Stimulated activated memory B cell treated with anti-CD40 and anti-IgM and Interleukin-4, amounts not matched to agents 10 μg/mL and 1 μg/mL and 100 μg/mL, for 72 hours (primary cell): Measurements from ENCODE around the gene SLC2A4.

Experiments used
- ATAC-seq: fragments of 150-1000 bp; cut with Tn5 transposase; 2 replicates; pipeline ENCODE4 v1.10.0; 2021
- H3K27ac Mint-ChIP-seq: one replicate; pipeline ENCODE4 v1.8.0; 2022; ENCODE audit warnings: mild to moderate bottlenecking, mixed read lengths
- H3K27me3 Mint-ChIP-seq: one replicate; pipeline ENCODE4 v1.8.0; 2022; ENCODE audit warnings: mixed read lengths
- H3K36me3 Mint-ChIP-seq: one replicate; pipeline ENCODE4 v1.8.0; 2022; ENCODE audit warnings: mixed read lengths
- H3K4me1 Mint-ChIP-seq: one replicate; pipeline ENCODE4 v1.8.0; 2022; ENCODE audit warnings: mixed read lengths
- H3K4me3 Mint-ChIP-seq: one replicate; pipeline ENCODE4 v1.8.0; 2022; ENCODE audit warnings: mild to moderate bottlenecking, moderate library complexity, mixed read lengths
- H3K9me3 Mint-ChIP-seq: one replicate; pipeline ENCODE4 v1.8.0; 2022; ENCODE audit warnings: mixed read lengths

The SLC2A4 gene

DNA sequence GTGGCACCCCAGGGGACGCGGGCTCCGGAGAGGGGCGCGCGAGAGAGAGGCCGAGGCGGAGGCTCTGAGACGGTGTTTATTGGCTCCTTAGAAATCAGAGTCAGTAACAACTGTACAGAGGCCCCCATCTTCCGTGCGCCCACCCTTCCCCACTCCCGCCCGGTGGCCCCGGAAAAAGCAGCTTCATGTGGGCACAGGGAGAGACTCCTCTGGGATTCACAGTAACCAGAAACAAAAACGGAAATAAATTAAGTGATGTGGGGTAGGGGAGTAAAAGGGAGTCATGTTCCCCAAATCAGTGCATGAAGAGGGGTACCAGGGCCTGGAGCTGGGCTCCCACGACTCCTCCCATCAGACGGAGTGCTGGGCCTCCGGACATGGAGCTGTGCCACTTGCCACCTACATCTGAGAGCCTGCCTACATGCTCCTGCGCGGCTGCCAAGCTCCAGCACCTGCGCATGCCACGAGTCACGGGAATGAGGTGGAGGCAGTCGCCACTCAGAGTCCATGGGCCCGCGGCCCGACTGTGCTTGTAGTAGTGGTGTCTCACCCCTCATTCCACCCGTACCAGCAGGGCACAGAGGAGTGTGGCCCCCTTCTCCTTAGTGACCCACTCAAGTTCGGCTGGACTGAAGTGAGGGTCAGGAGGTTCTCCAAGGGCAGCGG is 34.2 kb downstream of the SLC2A4 start:
- Mint-ChIP-seq H3K4me1 (peaks cover 51% of the 10 kb centered on the region), H3K4me3 (peak overlapping the region; percentile 84), H3K9me3 (no peaks in the 10 kb centered on the region), H3K27ac (peak overlapping the region; percentile 86), H3K27me3 (no peaks in the 10 kb centered on the region), H3K36me3 (peaks cover 66% of the 10 kb centered on the region)
- no peak for ATAC-seq

DNA sequence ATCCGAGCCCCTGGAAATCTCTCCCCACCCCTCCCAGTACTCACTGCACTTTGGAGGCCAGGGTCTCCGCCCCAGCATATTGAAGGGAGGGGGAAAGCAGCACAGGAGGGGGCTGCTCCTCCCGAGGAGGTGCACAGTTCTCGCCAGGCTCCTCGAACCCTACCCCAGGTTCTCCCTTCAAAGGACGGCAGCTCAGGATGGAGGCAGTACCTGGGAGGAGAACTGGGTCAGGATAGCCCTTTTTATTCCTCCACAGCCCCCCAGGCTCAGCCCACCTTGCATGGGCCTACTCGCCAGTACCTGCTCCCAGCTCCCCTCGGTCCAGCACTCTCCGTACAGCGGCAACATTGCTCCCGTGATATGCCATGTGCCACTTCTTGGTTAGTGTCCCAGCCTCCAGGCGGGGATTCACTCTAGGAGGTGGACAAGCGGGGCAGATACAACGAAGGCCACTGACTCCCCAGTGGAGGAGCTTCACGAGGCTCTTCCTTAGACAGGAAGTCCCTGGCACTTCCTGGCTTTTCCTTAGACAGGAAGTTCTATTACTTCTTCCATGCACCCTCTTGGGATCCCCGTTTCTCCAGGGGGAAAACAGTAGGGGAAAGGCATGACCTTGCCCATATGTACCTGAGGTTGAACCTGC is 35.8 kb downstream of the SLC2A4 start:
- Mint-ChIP-seq H3K4me3 (no peak overlapping the region), H3K27ac (peak overlapping the region; percentile 22), H3K9me3 (no peaks in the 10 kb centered on the region), H3K36me3 (peaks cover 66% of the 10 kb centered on the region), H3K27me3 (no peaks in the 10 kb centered on the region), H3K4me1 (peaks cover 35% of the 10 kb centered on the region)
- ATAC-seq = no peak

DNA sequence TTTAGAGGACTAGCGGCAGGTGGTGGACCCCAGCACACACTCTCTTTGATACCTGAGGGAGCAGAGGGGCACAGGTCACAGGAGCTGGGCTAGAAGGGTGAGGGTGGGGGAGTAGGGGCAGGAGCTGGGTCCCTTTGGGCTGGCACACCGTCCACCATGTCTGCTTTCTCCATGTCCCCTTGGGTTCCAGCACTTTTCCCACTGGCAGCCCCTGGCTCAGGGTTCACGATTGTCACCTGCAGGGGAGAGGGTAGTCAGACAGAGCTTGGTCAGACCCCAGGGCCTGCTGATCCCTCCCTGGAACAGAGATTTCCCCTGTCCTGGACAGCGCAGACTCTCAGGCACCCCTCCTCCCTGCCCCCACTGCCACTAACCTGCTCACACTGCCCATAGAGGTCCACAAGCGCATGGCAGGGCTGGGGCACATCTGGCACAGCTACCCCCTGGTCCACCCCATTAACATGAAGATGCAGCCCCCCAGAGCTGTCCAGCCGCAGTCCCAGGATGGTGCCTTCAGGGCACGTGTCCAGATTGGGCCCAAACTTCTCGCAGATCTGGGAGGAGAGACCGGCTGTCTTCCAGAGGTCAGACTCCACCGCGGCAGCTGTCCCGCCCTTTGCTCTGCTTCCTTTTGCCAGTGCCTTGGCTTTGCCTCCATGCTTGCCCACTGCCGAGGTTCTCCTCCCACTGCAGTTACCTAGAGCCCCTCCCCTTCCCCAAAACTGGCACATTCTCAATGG is 36.8 kb downstream of the SLC2A4 start:
- Mint-ChIP-seq H3K27me3 (no peaks in the 10 kb centered on the region), H3K4me3 (no peak overlapping the region), H3K4me1 (peaks cover 25% of the 10 kb centered on the region), H3K27ac (peak overlapping the region; percentile 22), H3K9me3 (no peaks in the 10 kb centered on the region), H3K36me3 (peaks cover 59% of the 10 kb centered on the region)
- no peak for ATAC-seq

DNA sequence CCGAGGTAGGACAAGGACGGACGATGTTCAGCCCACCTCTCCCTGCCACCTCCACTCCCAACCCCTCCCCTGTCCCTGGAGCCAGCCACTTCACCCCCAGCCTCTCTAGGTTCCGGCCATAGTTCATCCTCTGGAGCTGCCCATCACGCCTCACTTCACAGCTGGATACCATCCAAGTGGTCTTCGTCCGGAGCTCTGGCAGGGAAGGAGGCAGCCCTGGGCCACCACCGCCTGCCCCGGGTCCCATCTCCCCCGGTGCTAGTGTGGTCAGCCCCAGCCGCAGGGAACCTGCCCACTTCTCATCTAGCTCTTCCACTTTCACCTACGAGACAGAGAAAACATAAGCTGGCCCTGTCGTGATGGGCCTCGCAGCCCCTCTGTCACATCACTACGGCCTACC is 39.9 kb downstream of the SLC2A4 start:
- H3K9me3 Mint-ChIP-seq = no peaks in the 10 kb centered on the region
- H3K27ac Mint-ChIP-seq = no peak overlapping the region
- H3K27me3 Mint-ChIP-seq = no peaks in the 10 kb centered on the region
- H3K4me1 Mint-ChIP-seq = peaks cover 7% of the 10 kb centered on the region
- no peak for ATAC-seq
- H3K36me3 Mint-ChIP-seq = peaks cover 57% of the 10 kb centered on the region
- H3K4me3 Mint-ChIP-seq = no peak overlapping the region

DNA sequence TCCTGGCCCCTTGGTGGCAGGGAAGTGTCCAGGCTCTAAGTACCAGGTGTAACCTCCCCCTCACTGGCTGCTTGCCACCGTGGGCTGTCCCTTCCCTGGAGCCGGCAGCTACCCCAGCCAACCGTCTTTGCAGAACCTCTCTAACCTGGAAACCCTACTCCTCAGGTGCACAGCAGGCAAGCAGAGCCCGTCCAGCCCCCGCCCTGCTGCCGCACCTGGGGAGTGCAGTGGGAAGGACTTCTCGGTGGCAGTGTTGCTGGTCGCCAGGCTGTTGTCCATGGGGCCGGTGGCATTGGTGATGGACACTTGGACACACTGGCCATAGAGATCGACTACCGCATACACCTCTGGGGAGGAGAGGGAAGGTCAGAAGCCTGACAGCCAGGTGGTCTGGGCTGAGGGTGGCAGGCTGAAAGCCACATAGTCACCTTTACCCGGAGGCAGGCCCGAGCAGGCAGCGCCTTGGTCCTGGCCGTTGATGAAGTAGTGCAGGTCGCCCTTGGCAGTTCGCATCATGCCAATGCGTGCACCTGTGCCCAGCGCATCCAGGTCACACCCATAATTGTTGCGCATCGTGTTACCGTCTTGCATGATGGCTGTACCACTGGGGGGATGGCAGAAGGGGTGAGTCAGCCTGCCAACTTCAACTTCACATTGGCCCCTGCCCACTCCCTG is 41.1 kb downstream of the SLC2A4 start:
- H3K36me3 Mint-ChIP-seq = peaks cover 47% of the 10 kb centered on the region
- H3K27ac Mint-ChIP-seq = no peak overlapping the region
- no peak overlapping the region for H3K4me3 Mint-ChIP-seq
- ATAC-seq = no peak
- no peaks in the 10 kb centered on the region for H3K27me3 Mint-ChIP-seq
- no peaks in the 10 kb centered on the region for H3K9me3 Mint-ChIP-seq
- H3K4me1 Mint-ChIP-seq = peaks cover 16% of the 10 kb centered on the region

DNA sequence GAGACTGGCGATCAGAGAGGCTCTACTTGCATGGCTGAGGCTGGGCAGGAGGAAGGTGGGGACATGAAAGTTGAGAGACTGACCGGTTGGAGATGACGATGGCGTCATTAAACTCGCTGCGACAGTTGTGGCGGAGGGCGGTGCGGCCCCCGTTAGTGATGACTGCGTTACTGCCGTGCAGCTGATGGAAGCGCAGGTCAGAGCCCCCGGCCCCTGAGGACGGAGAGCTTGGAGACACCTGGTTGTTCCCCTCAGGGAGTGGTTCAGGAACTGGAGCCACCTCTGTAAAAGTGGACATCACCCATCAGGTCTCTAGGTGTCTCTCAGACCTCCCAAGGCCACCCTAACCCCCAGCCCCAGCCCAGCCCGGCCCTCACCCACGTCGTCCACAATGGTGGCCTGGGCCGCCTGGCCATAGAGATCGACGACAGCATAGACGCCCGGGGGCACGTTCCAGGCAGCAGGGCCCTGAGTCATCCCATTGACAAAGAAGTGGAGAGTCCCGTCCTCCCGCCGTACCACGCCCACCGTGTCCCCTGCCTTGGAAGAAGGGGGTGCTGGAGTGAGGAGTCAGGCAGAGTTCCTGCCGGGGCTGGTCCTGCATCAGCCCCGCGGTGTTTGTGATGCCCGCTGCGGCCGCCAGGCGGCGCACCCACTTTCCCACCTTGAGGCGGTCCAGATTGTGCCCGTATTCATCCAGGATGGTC is 42.4 kb downstream of the SLC2A4 start:
- no peaks in the 10 kb centered on the region for H3K27me3 Mint-ChIP-seq
- peak; percentile 49 for ATAC-seq
- peaks cover 28% of the 10 kb centered on the region for H3K4me1 Mint-ChIP-seq
- no peaks in the 10 kb centered on the region for H3K9me3 Mint-ChIP-seq
- H3K27ac Mint-ChIP-seq = no peak overlapping the region
- H3K36me3 Mint-ChIP-seq = peaks cover 40% of the 10 kb centered on the region
- H3K4me3 Mint-ChIP-seq = no peak overlapping the region

DNA sequence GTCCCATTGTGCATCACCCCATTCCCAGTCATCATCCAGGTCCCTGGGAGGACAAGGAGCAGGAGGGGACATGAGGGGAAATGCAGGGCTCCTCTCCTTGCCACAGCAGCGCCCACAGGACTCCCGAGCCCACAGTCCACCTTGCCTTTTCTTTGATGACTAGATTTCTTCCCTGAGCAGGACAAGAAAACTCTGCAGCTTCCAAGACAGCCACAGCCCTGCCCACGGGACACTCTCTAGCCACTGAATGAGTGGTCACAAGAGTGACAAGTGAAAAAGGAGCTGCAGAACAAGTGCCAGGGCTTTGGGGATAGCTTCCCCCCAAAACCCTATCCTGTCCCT is 42.9 kb downstream of the SLC2A4 start:
- Mint-ChIP-seq H3K27me3 (no peaks in the 10 kb centered on the region), H3K4me1 (peaks cover 30% of the 10 kb centered on the region), H3K36me3 (peaks cover 39% of the 10 kb centered on the region), H3K27ac (no peak overlapping the region), H3K9me3 (no peaks in the 10 kb centered on the region), H3K4me3 (no peak overlapping the region)
- no peak for ATAC-seq

DNA sequence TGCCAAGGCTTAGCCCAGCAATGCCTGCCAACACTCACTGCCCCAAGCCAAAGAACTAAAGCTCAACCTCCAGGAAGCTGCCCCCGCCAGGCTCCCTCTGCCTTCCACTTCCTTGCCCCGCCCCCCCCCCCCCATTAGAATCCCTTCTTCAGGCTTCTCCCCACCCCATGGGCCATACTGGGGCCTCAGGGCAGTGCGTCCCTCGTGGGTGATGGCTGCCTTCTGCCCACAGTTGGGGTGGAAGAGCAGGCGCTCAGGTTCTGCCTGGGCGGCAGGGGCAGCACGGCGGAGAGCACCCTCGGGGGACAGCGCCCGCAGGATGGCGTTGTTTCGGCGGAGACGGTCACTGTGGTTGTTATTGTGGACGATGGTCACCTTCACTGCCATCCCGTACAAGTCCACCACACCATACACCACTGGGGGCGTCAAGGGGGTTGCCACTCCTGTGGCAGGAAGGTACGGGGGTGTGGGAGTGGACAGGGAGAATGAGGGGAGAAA is 43.6 kb downstream of the SLC2A4 start:
- Mint-ChIP-seq H3K4me1 (peaks cover 34% of the 10 kb centered on the region), H3K27ac (no peak overlapping the region), H3K4me3 (no peak overlapping the region), H3K36me3 (peaks cover 39% of the 10 kb centered on the region), H3K9me3 (no peaks in the 10 kb centered on the region), H3K27me3 (no peaks in the 10 kb centered on the region)
- no peak for ATAC-seq

DNA sequence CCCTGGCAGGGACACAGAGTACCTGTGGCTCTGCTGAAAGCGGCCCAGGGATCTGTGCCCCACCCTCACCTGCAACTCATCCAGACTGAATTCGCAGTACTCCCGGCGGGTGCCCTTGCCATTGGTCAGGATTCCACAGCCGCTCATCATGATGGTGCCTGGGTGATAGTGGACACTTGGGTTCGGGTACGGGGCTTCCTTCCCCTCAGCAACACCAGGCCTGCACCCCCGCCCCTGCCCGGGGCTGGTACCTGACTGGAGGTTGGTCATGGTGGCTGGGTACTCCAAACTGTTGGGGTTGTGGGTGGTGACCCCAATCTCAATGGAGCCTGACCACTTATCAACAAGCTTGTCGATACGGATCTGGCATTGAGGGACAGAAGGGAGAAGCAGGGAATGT is 44.7 kb downstream of the SLC2A4 start:
- Mint-ChIP-seq H3K36me3 (peaks cover 35% of the 10 kb centered on the region), H3K27me3 (no peaks in the 10 kb centered on the region), H3K9me3 (no peaks in the 10 kb centered on the region), H3K4me1 (peaks cover 45% of the 10 kb centered on the region), H3K27ac (no peak overlapping the region), H3K4me3 (no peak overlapping the region)
- no peak for ATAC-seq

DNA sequence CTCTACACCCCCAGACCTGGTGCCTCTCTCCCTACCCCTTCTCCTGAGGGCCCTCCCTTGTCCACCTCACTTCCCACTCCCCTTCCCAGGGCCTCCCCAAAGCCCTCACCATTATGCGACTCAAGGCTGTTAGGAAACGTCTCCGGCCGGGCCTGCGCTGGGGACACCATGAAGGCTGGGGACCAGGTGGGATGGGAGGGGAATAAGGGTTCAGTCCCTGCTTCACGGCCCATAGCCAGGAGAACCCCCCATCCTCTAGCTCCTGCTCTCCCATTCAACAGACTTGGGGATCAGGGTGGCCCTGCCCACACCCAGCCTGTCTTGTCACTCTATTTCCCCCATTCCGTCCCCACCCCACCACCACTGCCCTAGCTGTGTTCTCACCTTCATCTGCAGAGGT is 45.5 kb downstream of the SLC2A4 start:
- no peak for ATAC-seq
- H3K4me1 Mint-ChIP-seq = peaks cover 50% of the 10 kb centered on the region
- H3K27ac Mint-ChIP-seq = peak overlapping the region; percentile 99
- peaks cover 26% of the 10 kb centered on the region for H3K36me3 Mint-ChIP-seq
- no peaks in the 10 kb centered on the region for H3K27me3 Mint-ChIP-seq
- H3K4me3 Mint-ChIP-seq = no peak overlapping the region
- no peaks in the 10 kb centered on the region for H3K9me3 Mint-ChIP-seq

DNA sequence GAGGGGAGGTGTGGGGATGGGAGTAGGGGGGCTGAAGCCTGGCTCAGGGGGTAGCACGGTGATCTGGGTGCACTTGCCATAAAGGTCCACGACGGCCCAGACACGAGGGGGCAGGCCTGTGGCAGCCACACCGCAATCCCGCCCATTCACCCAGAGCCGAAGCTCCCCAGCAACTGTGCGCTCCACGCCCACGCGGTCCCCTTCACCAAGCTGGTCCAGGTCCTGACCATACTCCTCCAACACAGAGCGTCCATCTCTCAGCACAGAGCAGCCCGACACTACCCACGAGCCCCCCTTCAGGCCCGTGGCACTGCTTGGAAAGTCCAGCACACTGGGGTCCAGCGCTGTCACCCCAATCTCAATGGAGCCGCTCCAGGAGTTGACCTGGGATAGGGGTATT is 46.0 kb downstream of the SLC2A4 start:
- Mint-ChIP-seq H3K4me3 (peak overlapping the region; percentile 99), H3K27me3 (no peaks in the 10 kb centered on the region), H3K9me3 (no peaks in the 10 kb centered on the region), H3K36me3 (peaks cover 21% of the 10 kb centered on the region), H3K27ac (peak overlapping the region; percentile 99), H3K4me1 (peaks cover 55% of the 10 kb centered on the region)
- no peak for ATAC-seq

DNA sequence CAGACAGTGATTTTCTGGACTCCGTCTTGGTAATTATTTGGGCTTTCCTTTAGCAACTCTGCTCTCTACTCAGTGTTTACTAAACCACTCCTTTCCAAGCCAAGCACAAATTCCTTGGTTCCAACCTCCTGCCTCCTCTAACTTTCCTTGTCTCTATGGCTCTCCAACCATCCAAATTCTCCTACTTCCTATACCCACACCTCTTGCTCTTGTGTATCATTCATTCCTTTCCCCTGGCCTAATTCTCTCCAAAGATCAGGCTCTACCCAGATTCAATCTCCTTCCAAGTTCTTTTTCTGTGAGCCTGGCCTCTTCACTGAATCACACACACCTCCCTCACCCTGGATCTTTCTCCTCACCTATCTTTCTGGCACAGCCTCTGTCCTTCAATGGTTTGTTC is 46.5 kb downstream of the SLC2A4 start:
- Mint-ChIP-seq H3K4me1 (peaks cover 59% of the 10 kb centered on the region), H3K36me3 (peaks cover 20% of the 10 kb centered on the region), H3K9me3 (no peaks in the 10 kb centered on the region), H3K27me3 (no peaks in the 10 kb centered on the region), H3K27ac (peak overlapping the region; percentile 99), H3K4me3 (peak overlapping the region; percentile 99)
- no peak for ATAC-seq

DNA sequence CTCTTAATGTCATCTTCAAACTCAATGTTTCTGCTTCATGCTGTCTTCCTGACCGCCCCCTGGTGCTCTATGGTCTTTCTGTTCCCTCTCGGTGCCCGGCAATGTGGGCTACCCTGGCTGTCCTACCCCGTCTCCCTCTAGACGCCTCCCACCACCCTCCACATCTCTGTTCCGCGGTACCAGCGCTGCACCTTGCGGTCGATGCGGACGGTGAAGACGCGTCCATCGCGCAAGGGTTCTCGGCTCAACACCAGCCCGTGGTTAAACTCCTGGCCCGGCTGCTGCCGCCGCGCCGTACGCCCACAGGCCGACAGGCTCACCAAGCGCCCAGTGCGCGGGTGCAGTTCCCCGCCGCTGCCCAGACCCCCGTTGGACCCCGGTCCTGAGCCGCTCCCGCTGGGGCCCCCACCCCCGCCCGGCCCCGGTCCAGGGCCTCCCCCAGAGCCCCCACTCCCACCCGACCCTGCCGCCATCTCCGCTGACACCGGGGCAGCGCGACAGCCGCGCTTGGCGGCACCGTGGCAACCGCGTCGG is 47.4 kb downstream of the SLC2A4 start, which contains the start of gene NEURL4:
NEURL4 (minus strand) TSS at position 496 of the 534 bp plus-strand sequence; CDS start at position 473, 23 bp downstream.
- Mint-ChIP-seq H3K4me1 (peaks cover 67% of the 10 kb centered on the region), H3K36me3 (peaks cover 20% of the 10 kb centered on the region), H3K9me3 (no peaks in the 10 kb centered on the region), H3K27ac (peak within 1 kb of the TSS; percentile 99), H3K4me3 (peak within 1 kb of the TSS; percentile 99), H3K27me3 (no peaks in the 10 kb centered on the region)
- ATAC-seq = peak; percentile 2

DNA sequence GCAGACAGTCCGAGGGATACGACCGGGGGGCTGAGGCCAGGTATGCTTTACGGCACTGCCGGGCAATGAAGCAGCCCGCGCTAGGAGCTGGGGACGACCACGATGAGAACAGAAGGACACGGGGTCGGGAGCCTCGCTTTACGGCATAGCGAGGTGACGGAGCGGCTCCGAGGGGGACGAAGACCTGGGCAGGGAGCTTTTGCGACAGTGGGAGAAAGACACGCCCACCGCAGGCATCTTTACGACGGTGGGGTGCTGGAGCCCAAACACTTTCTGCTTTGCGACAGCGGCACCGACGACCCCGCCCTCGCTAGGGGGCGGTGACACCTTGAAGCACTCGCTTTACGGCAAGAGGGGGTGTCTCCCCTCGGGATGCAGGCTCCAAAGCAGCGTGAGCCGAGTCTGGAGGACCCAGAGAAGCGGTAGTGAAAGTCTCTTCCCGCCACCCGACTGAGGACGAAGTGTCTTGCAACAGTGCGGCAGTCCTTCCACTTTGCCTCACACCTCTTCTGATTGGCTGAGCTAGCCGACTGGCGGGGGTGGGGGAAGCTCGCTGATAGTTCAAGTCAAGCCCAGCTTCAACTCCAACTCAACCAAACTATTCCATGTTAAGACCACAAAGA is 48.0 kb downstream of the SLC2A4 start:
- ATAC-seq = peak; percentile 81
- Mint-ChIP-seq H3K27me3 (no peaks in the 10 kb centered on the region), H3K9me3 (no peaks in the 10 kb centered on the region), H3K4me3 (peak overlapping the region; percentile 99), H3K27ac (peak overlapping the region; percentile 99), H3K36me3 (peaks cover 14% of the 10 kb centered on the region), H3K4me1 (peaks cover 67% of the 10 kb centered on the region)
